ENCODE results near the gene MPO. TPM values are rescaled to one million over a fixed set of nuclear protein-coding genes. Genes with fewer than 3 reads are reported as not detected.

The MPO gene
- total and polyA plus RNA-seq, 2 donors (not counting 3 experiments of a cell fraction or from before 2014, with no cell fraction given), result not detected

DNA sequence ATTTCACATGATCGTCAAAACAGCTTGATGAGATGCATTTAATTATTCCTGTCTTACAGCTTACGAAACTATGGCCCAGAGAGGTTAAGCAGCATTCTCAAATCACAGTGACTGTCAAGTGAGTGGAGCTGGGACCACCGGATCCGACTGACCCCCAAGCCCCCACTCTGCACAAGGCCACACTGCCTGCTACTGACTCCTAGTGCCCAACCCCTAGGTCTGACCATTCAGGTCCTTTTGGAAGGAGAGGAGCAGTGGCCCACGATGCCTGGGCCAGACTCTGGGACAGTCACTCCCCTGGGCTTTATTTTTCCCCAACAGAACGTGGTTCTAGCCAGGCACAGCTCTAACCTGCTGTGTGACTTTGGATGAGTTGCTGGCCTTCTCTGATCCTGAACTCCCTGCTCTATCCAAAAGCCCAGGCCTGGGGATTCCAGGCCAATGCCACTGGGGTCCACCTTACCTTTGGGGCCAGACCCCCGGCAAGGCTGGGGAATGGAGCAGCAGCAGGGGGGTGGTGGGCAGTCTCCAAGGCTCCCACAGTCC lies 38.0 kb upstream of the MPO start:
- ChIA-PET POLR2A (no interaction called here), CTCF (interaction anchor here (0.6 to 5.6 kb wide), 5 partner anchors 10 to 128 kb away, joined by 3 to 79 read pairs (median 6); partner anchors contain the start of gene RNF43)
- DNase-seq (ENCODE audit: low read depth, low spot score) (no peak), FAIRE-seq (no peak)
- no peaks in the 10 kb centered on the region for H3K36me3 ChIP-seq (ENCODE audit: control insufficient read depth in 2 of 2, extremely low read depth in 1 of 2, insufficient read depth in 2 of 2, low read length in 2 of 2)
- no peak overlapping the region for H3K4me2 ChIP-seq (ENCODE audit: insufficient read depth, low read length)
- no peaks in the 10 kb centered on the region for H3K79me2 ChIP-seq (ENCODE audit: control insufficient read depth, insufficient read depth, low read length)
- H2AFZ ChIP-seq (ENCODE audit: low read depth, low read length), result no peak overlapping the region
- no TSS peak for BruUV-seq (replicated peaks)
- peaks cover 6% of the 10 kb centered on the region in 2 experiments for H3K27me3 ChIP-seq (ENCODE audit: control insufficient read depth in 2 of 2, insufficient read depth in 2 of 2, low read length in 2 of 2)
- no peaks in the 10 kb centered on the region for H4K20me1 ChIP-seq (replicated peaks; ENCODE audit: control insufficient read depth, extremely low read depth, insufficient read depth, low read length)
- no peak overlapping the region for H3K9ac ChIP-seq (replicated peaks; ENCODE audit: extremely low read depth, insufficient read depth, low read length)
- H3K9me3 ChIP-seq (replicated peaks; ENCODE audit: control insufficient read depth, insufficient read depth, low read length), result no peaks in the 10 kb centered on the region
- H3K27ac ChIP-seq (ENCODE audit: insufficient read depth, low read depth, low read length), result no peak overlapping the region
- dilution Hi-C loops (cut with MboI; ENCODE audit: extremely low pct_ligation_motif_present, low sequenced_read_pairs), result no loop called here
- H3K9me1 ChIP-seq (replicated peaks; ENCODE audit: control insufficient read depth, extremely low read depth, insufficient read depth, low read length), result no peaks in the 10 kb centered on the region
- intact Hi-C loops (cut with micrococcal nuclease), result no loop called here
- no peak overlapping the region for H3K4me3 ChIP-seq (replicated peaks in 1 of 3; ENCODE audit: insufficient read depth in 1 of 3, low read depth in 1 of 3, low read length in 3 of 3)
- TF ChIP-seq MAX (IDR thresholded peaks at IDR 0.05; ENCODE audit: insufficient read depth, insufficient read length) (no peak), POLR2AphosphoS5 (IDR thresholded peaks at IDR 0.05; ENCODE audit: insufficient read depth, low read depth, low read length) (no peak), CTCF (IDR thresholded peaks at IDR 0.05; ENCODE audit: extremely low read depth in 1 of 2, insufficient read depth in 1 of 2, low read depth in 1 of 2, low read length in 2 of 2) (no peak), POLR2A (IDR thresholded peaks at IDR 0.05; ENCODE audit: low read depth, low read length) (no peak), JUN (IDR thresholded peaks at IDR 0.05; ENCODE audit: borderline replicate concordance, insufficient read depth, insufficient read length, low read depth) (no peak)
- no peaks in the 10 kb centered on the region for H3K4me1 ChIP-seq (ENCODE audit: control insufficient read depth, extremely low read depth, insufficient read depth, low read length)

All from endothelial cell of umbilical vein (primary cell).